BJ (cell line): Measurements from ENCODE around the gene FHAD1. TPM values are rescaled to one million over a fixed set of nuclear protein-coding genes. Genes with fewer than 3 reads are reported as not detected.

Experiments used
- CTCF ChIA-PET: fragments of 350-600 bp; formaldehyde crosslinking; extraction: SDS; loops from one replicate; lab custom pipeline; 2021; ENCODE audit warnings: antibody characterized with exemption, inconsistent platforms; lab: Yijun Ruan, JAX
- POLR2A ChIA-PET: fragments of 300-600 bp; sonication (Branson Sonifier 250); formaldehyde crosslinking; extraction: SDS; loops from one replicate; lab custom pipeline; 2021; ENCODE audit warnings: antibody characterized with exemption; lab: Charles Lee
- DNase-seq: peaks from one replicate; pipeline ENCODE4 v3.0.0-alpha.2; 2011; ENCODE audit warnings: low read depth
- H3K27me3 ChIP-seq: 2 replicates; pipeline ENCODE4 v1.6.0; 2011; ENCODE audit warnings: low read length; ENCODE audit not compliant: control insufficient read depth, insufficient read depth
- H3K36me3 ChIP-seq: 2 replicates; pipeline ENCODE4 v1.5.1; 2011; ENCODE audit warnings: low read length; ENCODE audit not compliant: control insufficient read depth, insufficient read depth
- H3K4me3 ChIP-seq: 2 replicates; pipeline ENCODE4 v1.5.1; 2011; ENCODE audit warnings: low read depth, mild to moderate bottlenecking, control low read depth, low read length
- polyA plus RNA-seq: library from polyadenylated mRNA; depleted of rRNA; stranded (reverse); fragments of >200 nt; gene quantifications from 2 replicates; pipeline ENCODE4 v1.2.3, GENCODE V29; 2011
- TF ChIP-seq, protein P1 (sequence below): IDR thresholded peaks from 2 replicates; pipeline ENCODE4 v1.5.1; 2011; ENCODE audit warnings: low read depth, mild to moderate bottlenecking, control low read depth, inconsistent platforms, low read length, moderate library complexity; ENCODE audit not compliant: insufficient read depth

Gene FHAD1
- polyA plus RNA-seq, 1 experiment = not detected

DNA sequence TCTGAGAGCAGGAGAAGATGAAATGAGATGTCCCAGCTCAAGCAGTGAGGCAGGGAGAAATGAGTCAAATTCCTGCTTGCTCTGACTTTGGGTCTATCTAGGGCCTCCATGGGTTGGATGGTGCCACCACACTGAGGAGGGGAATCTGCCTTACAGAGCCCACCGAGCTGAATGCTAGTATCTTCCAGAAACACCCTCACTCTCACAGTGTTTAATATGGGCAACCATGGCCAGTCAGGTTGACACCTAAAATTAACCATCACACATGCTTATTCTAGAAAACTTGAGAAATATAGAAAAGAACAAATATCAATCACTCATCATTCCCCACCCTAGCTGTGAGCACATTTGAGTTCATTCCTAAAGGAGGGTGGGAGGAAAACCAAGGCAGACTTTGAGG is 29.4 kb upstream of the FHAD1 start:
- TF ChIP-seq, protein P1, sequence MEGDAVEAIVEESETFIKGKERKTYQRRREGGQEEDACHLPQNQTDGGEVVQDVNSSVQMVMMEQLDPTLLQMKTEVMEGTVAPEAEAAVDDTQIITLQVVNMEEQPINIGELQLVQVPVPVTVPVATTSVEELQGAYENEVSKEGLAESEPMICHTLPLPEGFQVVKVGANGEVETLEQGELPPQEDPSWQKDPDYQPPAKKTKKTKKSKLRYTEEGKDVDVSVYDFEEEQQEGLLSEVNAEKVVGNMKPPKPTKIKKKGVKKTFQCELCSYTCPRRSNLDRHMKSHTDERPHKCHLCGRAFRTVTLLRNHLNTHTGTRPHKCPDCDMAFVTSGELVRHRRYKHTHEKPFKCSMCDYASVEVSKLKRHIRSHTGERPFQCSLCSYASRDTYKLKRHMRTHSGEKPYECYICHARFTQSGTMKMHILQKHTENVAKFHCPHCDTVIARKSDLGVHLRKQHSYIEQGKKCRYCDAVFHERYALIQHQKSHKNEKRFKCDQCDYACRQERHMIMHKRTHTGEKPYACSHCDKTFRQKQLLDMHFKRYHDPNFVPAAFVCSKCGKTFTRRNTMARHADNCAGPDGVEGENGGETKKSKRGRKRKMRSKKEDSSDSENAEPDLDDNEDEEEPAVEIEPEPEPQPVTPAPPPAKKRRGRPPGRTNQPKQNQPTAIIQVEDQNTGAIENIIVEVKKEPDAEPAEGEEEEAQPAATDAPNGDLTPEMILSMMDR = no peak
- Histone ChIP-seq H3K36me3 (no peaks in the 10 kb centered on the region), H3K27me3 (no peaks in the 10 kb centered on the region), H3K4me3 (no peak overlapping the region)
- ChIA-PET CTCF (no interaction called here), POLR2A (no interaction called here)
- no peak for DNase-seq

DNA sequence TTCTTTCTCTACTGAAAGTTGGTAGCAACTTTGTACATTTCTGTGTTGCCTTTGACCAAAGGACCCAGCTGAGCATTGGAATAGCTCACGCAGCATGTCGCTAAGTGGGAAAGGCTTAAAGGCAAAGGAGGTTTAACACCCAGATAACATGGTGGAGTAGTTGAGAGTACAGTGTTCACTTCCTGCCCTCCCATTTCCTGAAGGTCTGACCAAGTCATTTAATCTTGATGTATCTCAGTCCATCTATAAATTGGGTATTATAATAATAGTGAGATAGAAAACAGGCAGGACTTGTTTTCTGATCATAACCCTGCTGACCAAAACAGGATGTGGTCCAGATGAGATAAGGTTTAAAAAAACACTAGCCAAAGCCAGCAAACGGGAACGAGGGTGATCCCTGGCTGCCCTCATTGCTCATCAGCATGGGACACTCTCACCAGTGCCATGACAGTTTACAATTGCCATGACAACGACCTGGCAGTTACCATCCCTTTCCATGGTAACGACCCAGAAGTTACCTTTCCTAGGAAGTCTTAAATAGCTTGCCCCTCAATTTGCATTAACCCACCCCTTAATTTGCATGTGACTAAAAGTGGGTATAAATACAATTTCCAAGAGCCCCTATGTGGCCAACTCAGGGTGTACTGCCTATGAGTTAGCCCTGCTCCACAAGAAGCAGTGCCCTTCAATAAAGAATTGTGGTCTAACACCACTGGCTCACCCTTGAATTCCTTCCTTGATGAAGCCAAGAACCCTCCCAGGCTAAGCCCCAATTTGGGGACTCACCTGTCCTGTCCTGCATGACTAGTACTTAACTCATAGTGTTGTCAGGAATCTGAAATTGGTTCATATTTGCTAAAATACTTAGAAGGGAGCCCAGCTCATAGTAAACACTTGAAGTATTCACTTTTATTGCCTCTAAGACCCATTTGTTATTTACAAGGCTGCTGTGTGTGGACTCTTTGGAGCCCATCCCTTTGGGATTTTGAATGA is 28.4 kb upstream of the FHAD1 start:
- Histone ChIP-seq H3K4me3 (no peak overlapping the region), H3K36me3 (no peaks in the 10 kb centered on the region), H3K27me3 (no peaks in the 10 kb centered on the region)
- ChIA-PET POLR2A (no interaction called here), CTCF (no interaction called here)
- TF ChIP-seq, protein P1 = no peak
- no peak for DNase-seq

DNA sequence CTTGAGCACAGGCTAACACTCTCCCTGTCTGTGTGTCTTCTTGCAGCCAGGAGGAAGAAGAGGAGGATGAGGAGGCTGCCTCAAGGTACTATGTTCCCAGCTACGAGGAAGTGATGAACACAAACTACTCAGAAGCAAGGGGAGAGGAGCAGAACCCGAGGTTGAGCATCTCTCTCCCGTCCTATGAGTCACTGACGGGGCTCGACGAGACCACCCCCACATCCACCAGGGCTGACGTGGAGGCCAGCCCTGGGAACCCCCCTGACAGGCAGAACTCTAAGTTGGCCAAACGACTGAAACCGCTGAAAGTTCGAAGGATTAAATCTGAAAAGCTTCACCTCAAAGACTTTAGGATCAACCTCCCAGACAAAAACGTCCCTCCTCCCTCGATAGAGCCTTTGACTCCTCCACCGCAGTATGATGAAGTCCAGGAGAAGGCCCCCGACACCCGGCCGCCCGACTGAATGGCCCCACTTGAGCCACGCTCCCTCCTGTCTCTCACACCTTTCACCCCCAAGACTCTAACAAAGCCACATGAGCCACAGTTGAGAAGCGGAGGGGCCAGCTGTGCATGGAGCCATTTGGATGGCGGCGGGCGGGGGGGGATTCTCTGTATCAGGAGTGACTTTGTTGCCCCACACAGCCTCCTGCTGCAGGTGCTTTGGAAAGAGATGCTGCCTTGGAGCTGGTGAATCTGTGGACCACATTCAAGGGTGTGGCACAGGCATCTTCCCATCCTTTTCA is 27.6 kb upstream of the FHAD1 start:
- Histone ChIP-seq H3K4me3 (no peak overlapping the region), H3K36me3 (no peaks in the 10 kb centered on the region), H3K27me3 (0 out of 2 replicates have a peak, but pooled peaks cover 1% of the 10 kb centered on the region)
- no peak for DNase-seq
- POLR2A ChIA-PET = no interaction called here
- CTCF ChIA-PET = no interaction called here
- TF ChIP-seq, protein P1 = no peak

DNA sequence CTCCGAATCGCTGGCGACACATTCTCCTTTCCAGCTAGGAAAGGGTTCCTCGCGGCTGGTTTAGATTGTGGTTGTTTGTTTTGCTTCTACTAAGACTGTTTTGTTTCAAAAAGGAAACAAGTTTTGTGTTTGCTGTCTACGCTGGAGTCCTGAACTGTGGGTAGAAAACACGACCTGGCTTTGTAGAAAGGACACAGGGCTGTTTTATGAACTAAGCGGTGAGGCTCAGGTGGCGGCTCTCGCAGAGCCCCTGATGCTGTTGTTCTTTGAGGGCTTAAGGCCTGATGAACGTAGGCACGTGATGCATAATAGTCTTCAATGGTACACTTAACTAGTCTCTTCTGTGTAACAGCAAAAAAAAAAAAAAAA is 27.0 kb upstream of the FHAD1 start:
- H3K36me3 ChIP-seq = no peaks in the 10 kb centered on the region
- no peak for DNase-seq
- ChIA-PET POLR2A (no interaction called here), CTCF (interaction anchor here (0.6 kb wide), 1 partner anchor 9 kb away, joined by 3 read pairs; no protein-coding TSS in a partner anchor)
- no peak overlapping the region for H3K4me3 ChIP-seq
- H3K27me3 ChIP-seq = 0 out of 2 replicates have a peak, but pooled peaks cover 1% of the 10 kb centered on the region
- TF ChIP-seq, protein P1 = no peak
